ENCODE measurements around the gene RPUSD3.

- TF ChIP-seq POLR2A (IDR thresholded peaks at IDR 0.05) (no peak), CTCF (IDR thresholded peaks at IDR 0.05 in 8 of 11, conservative IDR thresholded peaks at IDR 0.05 in 3 of 11) (peak in 9 of 11 experiments; percentile 15 to 49 (median 43))
Measured at GRCh38 chr3:9862391-9863057, 18.7 kb upstream of the RPUSD3 start.

Measured in spleen (tissue), 7 donors.